GM19397 (cell line): Measurements from ENCODE around the gene MTIF3.

Experiments used
- ATAC-seq: cut with Tn5 transposase; IDR thresholded peaks from one replicate; pipeline ENCODE4 v1.9.1; 2021; ENCODE audit warnings: mild to moderate bottlenecking, moderate library complexity; ENCODE audit not compliant: unreplicated experiment

MTIF3 gene

GRCh38 chr13:27461940-27462584 is 11.7 kb upstream of the MTIF3 start:
- no peak for ATAC-seq

DNA sequence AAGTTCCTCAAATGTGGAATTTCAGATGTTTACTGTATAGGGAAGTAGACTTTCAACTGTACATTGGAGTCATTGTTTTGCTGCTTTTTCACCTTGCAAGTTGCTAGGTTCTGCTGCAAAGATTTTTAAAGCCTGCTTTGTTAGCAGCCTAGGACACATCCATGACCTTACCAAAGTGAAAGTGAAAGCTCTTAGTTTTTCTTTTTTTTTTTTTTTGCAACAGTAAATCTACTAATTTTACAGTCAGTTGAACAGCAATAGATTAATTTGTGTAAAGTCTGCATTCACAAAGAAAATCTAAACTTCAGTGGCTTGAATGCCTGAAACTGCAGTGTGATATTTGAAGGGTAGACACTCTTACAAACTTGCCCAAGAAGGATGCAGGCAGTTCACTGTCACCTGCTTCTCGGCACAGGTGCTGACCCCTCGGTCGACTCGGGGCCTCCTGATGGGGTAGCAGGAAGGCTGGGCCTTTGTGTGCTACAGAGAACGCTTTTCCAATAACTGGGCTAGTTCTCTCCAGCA is 5.0 kb upstream of the MTIF3 start:
- no peak for ATAC-seq

GRCh38 chr13:27450921-27451471 is 632 bp upstream of the MTIF3 start:
- no peak for ATAC-seq

- ATAC-seq, result no peak
Observed at GRCh38 chr13:27449081-27449603, 1.2 kb downstream of the MTIF3 start.

DNA sequence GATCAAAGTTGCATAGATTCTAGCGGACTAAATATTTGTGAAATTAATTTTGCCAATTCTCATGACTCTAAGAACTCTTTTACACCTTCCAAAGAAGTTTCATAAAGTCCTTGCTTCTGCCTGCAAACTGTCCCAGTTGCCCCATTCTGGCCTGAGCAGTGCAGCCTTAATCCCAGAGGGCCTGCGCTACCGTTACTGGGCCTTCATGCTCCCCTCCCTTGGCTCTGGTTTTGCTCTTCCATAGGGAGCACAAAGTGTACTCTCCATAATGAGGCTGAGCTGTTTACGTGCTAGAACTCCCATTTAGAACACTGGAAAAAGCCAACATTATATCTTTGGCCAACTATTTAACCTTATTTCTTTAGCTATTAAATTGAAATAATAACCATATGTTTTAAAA is 2.1 kb downstream of the MTIF3 start:
- ATAC-seq, result no peak

DNA sequence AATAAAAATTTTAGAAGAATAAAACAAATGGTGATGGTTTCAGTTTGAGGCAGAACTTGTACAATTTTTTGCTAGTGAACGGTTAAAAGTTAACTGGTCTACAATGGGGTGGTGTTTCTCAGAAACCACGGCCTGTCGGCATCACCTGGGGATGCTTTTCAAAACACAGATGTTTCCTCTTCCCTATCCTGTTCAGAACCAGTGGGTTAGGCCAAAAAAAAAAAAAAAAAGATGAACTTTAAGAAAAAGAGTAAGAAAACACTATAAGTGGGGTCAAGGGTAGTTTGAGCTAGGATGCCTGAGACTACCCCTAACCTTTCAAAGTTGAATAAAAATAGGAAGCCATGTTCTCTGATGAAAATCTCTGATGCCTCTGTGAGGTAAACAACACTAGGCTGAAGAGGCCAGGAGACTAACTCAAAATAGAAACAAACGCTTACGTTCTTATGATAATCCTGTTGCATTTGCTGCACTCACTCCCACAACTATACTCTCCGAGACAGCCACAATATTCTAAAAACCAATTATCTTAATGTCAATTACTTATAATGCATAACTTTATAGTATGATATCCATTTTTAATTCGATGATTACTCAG is 3.3 kb downstream of the MTIF3 start:
- no peak for ATAC-seq

DNA sequence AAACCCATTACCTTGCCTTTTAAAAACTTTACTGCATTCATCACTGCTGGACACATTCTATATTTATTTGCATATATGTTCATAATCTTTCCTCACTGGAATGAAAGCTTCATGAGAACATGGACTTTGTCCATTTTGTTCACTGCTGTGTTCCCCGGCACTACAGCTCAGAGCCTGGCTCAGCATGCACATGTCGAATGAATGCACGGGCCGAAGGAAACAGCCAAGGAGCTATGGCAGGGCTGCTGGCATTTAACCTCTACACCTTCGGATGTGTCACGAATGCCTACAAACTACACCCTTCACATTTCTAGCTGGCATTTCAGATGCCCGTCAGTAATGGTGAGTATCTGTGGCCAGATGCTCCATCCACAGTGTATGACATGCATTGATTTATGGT is 7.6 kb downstream of the MTIF3 start:
- ATAC-seq, result no peak

GRCh38 chr13:27442071-27442647 is 8.2 kb downstream of the MTIF3 start:
- ATAC-seq, result no peak

DNA sequence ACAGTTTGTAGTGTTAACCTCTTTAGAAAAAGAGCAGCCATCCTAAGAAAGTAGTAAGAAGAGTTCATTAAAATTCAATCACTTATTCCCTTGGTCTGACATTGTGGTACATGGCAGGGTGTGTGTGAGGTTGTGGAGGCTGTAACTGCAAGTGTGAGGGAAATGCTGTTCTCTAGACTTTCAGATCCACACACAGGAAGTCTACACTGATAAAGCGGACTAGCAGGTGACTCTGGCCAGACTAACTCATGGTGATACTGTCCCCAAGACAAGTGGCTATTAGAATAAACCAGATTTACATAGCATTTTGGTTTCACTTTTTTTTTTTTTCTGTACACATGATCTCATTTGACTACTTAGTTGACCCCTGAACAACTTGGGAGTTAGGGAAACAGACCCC is 10.0 kb downstream of the MTIF3 start:
- no peak for ATAC-seq

GRCh38 chr13:27437126-27437525 is 13.2 kb downstream of the MTIF3 start:
- no peak for ATAC-seq

GRCh38 chr13:27432611-27433210 is 17.7 kb downstream of the MTIF3 start:
- no peak for ATAC-seq

DNA sequence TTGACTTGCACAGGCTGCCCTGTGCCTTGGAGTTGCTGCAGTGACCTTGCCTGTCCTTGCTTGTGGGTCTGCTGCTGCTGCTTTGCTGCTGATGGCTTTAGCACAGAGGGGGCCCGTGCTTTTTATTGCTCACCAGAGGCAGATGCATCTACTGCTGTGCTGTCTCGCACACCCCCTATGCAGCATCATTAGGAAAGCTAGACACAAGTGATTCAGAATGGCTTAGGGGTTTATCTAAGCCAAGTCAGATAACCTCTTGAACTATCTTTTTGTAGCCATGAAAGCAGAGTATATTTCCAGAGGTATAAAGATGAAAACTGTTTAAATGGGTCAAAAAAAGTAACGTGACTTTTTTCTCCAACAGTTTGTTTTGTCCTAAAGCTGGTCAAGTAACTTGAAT is 18.2 kb downstream of the MTIF3 start:
- ATAC-seq, result no peak

DNA sequence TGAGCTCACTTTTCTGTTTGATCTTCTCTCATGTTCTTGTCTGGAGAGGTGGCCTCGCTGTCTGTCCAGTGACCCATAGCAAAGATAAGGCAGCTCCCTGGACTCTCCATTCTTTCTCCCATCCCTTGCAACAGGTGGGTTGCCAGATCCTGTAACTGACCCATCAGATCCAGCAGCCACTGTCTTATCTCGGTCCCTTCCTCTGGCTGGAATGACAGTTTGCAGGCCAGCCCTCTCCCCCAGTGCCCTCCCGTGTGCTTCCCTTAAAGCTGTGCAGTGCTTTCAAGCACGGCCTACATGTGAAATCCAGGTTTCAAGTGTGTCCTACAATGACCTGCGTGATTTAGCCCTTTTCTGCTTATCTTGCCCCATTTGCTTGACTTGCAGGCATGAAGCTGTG is 22.2 kb downstream of the MTIF3 start:
- ATAC-seq, result no peak

DNA sequence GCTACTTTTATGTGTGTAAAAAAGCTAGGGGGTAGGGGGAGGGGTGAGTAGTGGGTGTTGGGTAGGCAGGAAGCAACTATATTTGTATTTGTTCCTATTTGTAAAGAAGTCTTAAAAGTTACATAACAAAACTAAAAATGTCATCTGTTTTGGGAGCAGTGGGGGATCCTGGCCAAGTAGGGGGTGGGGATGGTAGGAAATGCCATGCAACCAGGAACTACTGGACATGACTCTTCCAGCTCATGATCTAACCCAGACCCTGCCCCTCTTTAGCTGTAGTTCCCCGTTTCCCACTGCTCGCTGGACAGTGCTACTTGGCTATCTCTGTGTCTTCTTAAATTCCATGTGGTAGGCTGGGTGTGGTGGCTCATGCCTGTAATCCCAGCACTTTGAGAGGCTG is 22.7 kb downstream of the MTIF3 start:
- no peak for ATAC-seq

DNA sequence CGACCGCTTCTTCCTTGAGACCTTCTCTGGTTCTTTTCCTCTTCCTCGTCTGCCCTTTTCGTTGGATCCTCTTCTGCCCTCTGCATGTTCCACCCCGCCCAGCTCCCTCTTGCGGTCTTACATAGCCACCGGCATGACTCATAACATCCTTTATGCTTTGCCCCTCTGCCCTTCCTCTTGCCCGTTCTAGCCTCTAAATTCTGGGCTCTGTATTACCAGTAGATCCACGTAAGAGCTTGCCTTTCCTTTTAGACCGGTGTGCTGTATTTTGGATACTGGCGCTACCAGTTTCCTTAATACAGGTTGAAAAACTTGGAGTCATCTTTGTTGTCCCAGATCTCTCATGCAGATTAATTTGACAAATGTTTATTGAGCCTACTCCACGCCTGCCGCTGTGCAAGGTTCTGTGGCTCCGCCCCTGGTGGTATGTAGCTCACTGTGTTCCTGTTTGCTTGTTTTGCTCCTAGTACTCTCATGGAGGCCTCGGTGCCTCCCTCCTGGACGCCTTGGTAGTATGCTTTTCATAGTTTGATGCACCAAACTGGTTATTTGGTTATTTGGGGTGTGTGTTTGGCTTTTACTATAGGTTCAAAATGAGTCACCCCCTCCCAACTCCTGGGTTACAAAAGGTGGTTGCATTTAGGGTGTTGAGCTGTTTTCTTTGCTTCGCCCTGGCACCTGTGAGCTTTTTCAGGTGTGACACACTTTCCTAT is 24.3 kb downstream of the MTIF3 start:
- ATAC-seq, result peak; percentile 53

- ATAC-seq, result no peak
Observed at GRCh38 chr13:27425158-27425917, 25.0 kb downstream of the MTIF3 start.

- ATAC-seq, result peak; percentile 79
Observed at GRCh38 chr13:27424246-27425157, 25.9 kb downstream of the MTIF3 start, which contains the start of gene GTF3A. Gene GTF3A, plus strand, starts transcription at chr13:27424619.

GRCh38 chr13:27423333-27423732 is 27.0 kb downstream of the MTIF3 start:
- no peak for ATAC-seq
